Retinal pigment epithelial cell (primary cell): ENCODE measurements around the gene ADRB2.

Source experiments
- DNase-seq: peaks from one replicate; pipeline ENCODE4 v3.0.0-alpha.2; 2010; ENCODE audit warnings: low read depth
- H3K4me3 ChIP-seq: 2 replicates; pipeline ENCODE4 v1.5.1; 2011; ENCODE audit warnings: mild to moderate bottlenecking, low read length, control low read depth, moderate library complexity
- CTCF ChIP-seq: conservative IDR thresholded peaks from 2 replicates; pipeline ENCODE4 v1.5.1; 2011; ENCODE audit warnings: low read depth, low read length, control low read depth, inconsistent platforms

The ADRB2 gene

DNA sequence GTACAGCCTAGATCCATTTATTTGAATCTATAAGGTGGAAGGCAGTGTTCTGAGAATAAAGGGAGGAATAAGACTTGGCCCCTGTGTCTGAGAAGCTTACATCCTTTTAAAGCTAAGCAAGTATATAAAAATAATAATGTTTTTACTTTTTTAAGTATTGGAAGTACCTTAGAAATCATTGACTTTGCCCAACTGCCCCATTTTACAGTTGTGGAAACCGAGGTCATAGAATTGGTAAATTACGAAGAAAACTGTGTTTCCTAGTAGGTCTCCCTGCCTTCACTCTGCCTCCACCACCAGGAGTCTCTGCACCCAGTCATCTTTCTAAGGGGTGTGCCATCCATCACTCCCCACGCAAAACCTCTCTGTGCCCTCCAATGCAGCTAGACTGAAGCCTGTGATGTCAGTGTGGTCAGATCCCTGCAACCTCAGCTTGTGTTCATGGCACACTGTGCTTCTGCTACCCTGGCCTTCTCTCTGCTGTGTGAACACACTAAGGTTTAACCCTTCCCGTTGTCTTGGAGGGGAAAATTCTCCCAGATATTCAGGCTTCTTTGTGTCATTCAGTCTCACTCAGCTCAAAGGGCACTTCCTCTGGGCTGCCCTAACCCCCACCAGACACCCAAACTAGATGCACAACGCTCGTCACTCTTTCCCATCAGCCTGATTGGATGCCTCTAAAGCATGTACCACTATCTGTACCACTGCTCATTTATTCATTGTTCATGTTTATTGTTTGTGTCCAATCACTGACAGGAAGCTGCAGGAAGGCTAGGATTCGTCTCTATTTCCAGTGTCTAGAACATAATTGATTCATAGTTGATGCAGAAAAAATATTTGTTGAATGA, 18.2 kb downstream of the ADRB2 start:
- no peak overlapping the region for H3K4me3 ChIP-seq
- no peak for TF ChIP-seq CTCF
- DNase-seq, result no peak

GRCh38 chr5:148846930-148847329, 20.5 kb downstream of the ADRB2 start:
- TF ChIP-seq CTCF, result no peak
- DNase-seq, result no peak
- H3K4me3 ChIP-seq, result no peak overlapping the region

DNA sequence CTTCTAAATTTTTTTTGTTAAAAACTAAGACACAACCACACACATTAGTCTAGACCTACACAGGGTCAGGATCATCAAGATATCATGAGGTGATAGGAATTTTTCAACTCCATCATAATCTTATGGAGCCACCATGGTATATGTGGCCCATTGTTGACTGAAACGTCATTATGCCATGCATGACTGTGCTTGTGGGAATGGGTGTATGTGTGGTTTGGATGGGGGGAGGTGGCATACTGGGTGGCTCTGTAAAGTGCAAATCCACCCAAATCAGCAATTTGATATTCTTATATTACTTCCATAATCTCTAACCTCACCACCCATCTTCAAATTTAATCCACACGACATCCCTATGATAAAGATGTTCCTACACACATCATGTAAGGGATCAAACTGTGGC, 21.0 kb downstream of the ADRB2 start:
- TF ChIP-seq CTCF, result no peak
- DNase-seq, result no peak
- H3K4me3 ChIP-seq, result no peak overlapping the region

GRCh38 chr5:148848393-148849031, 22.1 kb downstream of the ADRB2 start:
- no peak overlapping the region for H3K4me3 ChIP-seq
- no peak for DNase-seq
- TF ChIP-seq CTCF, result no peak

DNA sequence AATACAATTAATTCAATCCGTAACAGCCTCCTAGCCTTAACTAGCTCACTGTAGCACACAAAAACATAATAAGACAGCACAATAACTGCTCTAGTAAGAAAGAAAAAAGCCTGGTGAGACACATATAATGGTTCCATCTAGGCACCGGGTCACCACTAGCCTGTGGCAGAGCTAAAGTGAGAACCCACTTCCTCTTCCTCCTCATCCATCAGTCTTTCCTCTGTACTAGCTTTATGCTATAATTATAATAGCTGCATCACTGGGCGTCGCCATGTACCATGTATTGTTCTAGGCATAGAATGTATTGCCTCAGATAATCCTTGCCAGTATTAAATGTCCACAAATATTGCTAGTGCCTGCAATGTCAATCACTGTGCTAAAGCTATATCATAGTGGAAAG, 23.1 kb downstream of the ADRB2 start:
- no peak overlapping the region for H3K4me3 ChIP-seq
- no peak for DNase-seq
- TF ChIP-seq CTCF, result no peak

GRCh38 chr5:148850836-148851235, 24.4 kb downstream of the ADRB2 start:
- H3K4me3 ChIP-seq, result no peak overlapping the region
- TF ChIP-seq CTCF, result no peak
- DNase-seq, result no peak

- no peak for DNase-seq
- no peak for TF ChIP-seq CTCF
- H3K4me3 ChIP-seq, result no peak overlapping the region
Observed at GRCh38 chr5:148853868-148854267, 27.5 kb downstream of the ADRB2 start.
